Measurements from ENCODE around the gene ATP8B4. TPM values are rescaled to one million over a fixed set of nuclear protein-coding genes. Genes with fewer than 3 reads are reported as not detected.

ATP8B4 gene
- total RNA-seq, 4 donors from 2014 or later = 34.9 to 124 (median 78.8) TPM

DNA sequence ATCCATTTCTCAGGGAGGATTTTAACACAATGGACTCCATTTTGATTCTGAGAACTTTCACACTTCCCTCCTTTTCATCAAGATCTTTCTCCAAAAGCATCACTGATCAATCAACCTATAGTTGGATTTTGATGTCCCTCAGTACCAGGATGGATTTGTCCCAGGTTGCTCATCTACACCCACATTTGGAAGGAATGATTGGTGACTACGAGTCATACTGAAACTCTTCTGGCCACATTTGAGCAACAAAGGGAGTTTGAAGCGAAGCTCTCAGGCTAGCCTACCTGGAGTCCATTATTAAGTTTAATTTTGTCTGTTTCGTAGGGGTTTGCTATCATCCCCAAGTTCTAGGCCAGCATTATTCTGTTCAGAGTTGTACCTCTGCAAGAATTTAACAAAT is 31.3 kb upstream of the ATP8B4 start:
- intact Hi-C loops (cut with DNase I; ENCODE audit: low total_unique reads) = no loop called here

DNA sequence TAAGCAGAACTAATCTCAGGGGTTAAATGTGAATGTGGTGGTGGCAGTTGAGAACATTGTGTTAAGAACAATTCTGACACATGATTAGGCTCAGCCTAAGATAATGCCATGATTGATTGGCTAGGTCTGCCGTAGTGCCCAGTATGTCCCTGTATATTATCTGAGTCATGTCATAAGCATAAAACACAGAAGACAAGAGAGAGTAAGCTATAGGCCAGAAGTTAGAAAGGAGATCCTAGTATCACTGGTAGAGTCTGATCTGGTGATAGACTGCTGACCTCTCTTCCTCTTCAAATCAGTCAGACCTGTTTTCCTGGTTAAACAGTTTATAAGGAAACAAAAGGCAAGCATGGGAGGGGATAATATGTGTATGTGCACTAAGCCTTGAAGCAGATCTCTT is 30.1 kb upstream of the ATP8B4 start:
- peaks cover 0 to 4% of the 10 kb centered on the region in 2 donors for H3K4me1 ChIP-seq
- no peak overlapping the region for H3K27ac ChIP-seq
- H3K9me3 ChIP-seq = no peaks in the 10 kb centered on the region
- no peak overlapping the region for H3K4me3 ChIP-seq
- no peak for DNase-seq
- no peaks in the 10 kb centered on the region for H3K36me3 ChIP-seq
- TF ChIP-seq, protein P1, sequence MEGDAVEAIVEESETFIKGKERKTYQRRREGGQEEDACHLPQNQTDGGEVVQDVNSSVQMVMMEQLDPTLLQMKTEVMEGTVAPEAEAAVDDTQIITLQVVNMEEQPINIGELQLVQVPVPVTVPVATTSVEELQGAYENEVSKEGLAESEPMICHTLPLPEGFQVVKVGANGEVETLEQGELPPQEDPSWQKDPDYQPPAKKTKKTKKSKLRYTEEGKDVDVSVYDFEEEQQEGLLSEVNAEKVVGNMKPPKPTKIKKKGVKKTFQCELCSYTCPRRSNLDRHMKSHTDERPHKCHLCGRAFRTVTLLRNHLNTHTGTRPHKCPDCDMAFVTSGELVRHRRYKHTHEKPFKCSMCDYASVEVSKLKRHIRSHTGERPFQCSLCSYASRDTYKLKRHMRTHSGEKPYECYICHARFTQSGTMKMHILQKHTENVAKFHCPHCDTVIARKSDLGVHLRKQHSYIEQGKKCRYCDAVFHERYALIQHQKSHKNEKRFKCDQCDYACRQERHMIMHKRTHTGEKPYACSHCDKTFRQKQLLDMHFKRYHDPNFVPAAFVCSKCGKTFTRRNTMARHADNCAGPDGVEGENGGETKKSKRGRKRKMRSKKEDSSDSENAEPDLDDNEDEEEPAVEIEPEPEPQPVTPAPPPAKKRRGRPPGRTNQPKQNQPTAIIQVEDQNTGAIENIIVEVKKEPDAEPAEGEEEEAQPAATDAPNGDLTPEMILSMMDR (IDR thresholded peaks at IDR 0.05) = no peak
- TF ChIP-seq POLR2A (IDR thresholded peaks at IDR 0.05) = no peak
- H3K27me3 ChIP-seq = no peaks in the 10 kb centered on the region
- intact Hi-C loops (cut with DNase I; ENCODE audit: low total_unique reads) = loop anchor here (5.0 kb wide), 1 partner anchor 917 kb away; no protein-coding TSS in a partner anchor

More for the DNA sequence above, 31.3 kb upstream of the ATP8B4 start:
- no peaks in the 10 kb centered on the region for H3K36me3 ChIP-seq
- H3K4me1 ChIP-seq = no peaks in the 10 kb centered on the region
- H3K27me3 ChIP-seq = no peaks in the 10 kb centered on the region
- no peak overlapping the region for H3K4me3 ChIP-seq
- DNase-seq = no peak
- TF ChIP-seq, protein P1 (IDR thresholded peaks at IDR 0.05) = no peak
- no peak for TF ChIP-seq POLR2A (IDR thresholded peaks at IDR 0.05)
- peaks cover 0 to 6% of the 10 kb centered on the region in 2 donors for H3K9me3 ChIP-seq
- H3K27ac ChIP-seq = no peak overlapping the region

DNA sequence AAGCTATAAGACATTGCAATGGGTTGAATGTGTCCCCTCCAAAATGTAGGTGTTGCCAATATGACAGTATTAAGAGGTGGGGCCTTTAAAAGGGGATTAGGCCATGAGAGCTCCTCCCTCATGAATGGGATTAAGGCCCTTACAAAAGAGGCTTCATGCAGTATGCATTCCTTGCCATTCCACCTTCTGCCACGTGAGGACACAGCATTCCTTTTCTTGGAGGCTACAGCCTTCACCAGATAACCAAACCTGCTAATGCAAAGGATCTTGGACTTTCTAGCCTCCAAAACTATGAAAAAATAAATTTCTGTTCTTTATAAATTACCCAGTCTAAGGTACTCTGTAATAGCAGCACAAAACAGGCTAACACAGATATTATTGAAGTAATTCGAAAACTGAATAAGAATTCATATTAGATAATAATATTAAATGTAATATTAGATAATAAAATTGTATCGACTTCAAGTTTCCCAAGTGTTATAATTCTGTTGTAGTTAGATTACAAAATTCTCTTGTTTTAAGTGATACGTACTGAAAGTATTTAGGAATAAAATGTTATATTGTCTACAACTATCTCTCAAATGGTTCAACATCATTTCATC is 29.4 kb upstream of the ATP8B4 start:
- Histone ChIP-seq H3K27ac (no peak overlapping the region), H3K4me3 (no peak overlapping the region), H3K27me3 (no peaks in the 10 kb centered on the region), H3K9me3 (no peaks in the 10 kb centered on the region), H3K36me3 (no peaks in the 10 kb centered on the region), H3K4me1 (peaks cover 0 to 4% of the 10 kb centered on the region in 2 donors)
- intact Hi-C loops (cut with DNase I; ENCODE audit: low total_unique reads) = loop anchor here (5.0 kb wide), 1 partner anchor 916 kb away; no protein-coding TSS in a partner anchor
- no peak for DNase-seq
- TF ChIP-seq, protein P1 (IDR thresholded peaks at IDR 0.05) = no peak
- TF ChIP-seq POLR2A (IDR thresholded peaks at IDR 0.05) = no peak

DNA sequence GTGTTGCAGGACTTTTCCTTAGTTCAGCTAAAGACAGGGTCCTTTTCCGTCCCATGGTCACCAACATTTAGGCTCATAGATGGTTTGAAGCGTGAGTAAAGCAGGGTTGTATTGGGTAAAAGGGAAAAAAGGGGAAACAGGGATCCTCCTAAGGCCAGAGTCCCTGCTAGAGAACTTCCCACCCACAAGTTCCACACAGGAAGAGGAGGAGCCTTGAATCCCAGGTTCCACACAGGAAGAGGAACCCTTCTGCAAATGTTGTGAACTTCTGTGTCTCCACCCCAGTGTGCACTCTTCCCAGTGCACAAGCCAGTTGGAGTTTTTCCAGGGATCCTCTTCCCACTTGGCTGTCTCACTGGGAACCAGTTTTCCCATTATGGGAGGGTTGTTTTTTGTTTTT is 27.6 kb upstream of the ATP8B4 start:
- Histone ChIP-seq H3K27ac (no peak overlapping the region), H3K27me3 (no peaks in the 10 kb centered on the region), H3K9me3 (no peaks in the 10 kb centered on the region), H3K4me1 (peaks cover 0 to 4% of the 10 kb centered on the region in 2 donors), H3K36me3 (no peaks in the 10 kb centered on the region), H3K4me3 (no peak overlapping the region)
- intact Hi-C loops (cut with DNase I; ENCODE audit: low total_unique reads) = loop anchor here (5.0 kb wide), 1 partner anchor 914 kb away; no protein-coding TSS in a partner anchor
- no peak for DNase-seq
- no peak for TF ChIP-seq POLR2A (IDR thresholded peaks at IDR 0.05)
- TF ChIP-seq, protein P1 (IDR thresholded peaks at IDR 0.05) = no peak

DNA sequence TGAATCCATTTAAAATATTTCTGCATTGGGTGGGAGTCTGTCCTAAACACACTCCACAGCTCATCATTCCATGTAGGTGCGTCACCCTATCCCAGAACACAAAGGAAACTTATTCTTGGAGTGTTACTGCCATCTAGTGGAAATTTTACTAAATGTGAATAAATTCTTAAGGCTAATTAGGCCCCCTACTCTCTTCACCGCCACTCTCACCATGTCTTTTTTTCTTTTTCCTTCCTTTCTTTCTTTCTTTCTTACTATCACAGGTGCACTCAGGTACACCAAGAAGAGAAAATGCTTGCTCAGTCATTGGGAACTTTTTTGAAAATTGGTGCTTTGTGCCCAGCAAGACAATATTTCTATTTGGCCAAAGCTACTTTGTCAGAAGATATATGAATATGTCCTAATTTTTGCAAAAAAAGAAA is 26.4 kb upstream of the ATP8B4 start:
- Histone ChIP-seq H3K36me3 (no peaks in the 10 kb centered on the region), H3K9me3 (no peaks in the 10 kb centered on the region), H3K4me3 (no peak overlapping the region), H3K27ac (peak overlapping the region; percentile 26 to 31), H3K4me1 (peaks cover 0 to 4% of the 10 kb centered on the region in 2 donors), H3K27me3 (no peaks in the 10 kb centered on the region)
- intact Hi-C loops (cut with DNase I; ENCODE audit: low total_unique reads) = loop anchor here (5.0 kb wide), 1 partner anchor 913 kb away; no protein-coding TSS in a partner anchor
- peak; percentile 31 to 65 for DNase-seq
- no peak for TF ChIP-seq POLR2A (IDR thresholded peaks at IDR 0.05)
- TF ChIP-seq, protein P1 (IDR thresholded peaks at IDR 0.05) = peak; percentile 49 to 77 (median 68)

Data from uterus (tissue), 4 donors.